GM19438 (cell line): ENCODE measurements around the gene HEXD.
A peak's percentile ranks its signal among the peaks of the same experiment; 100 is the strongest.
"Not testable (repeated sequence)": the region's sequence is repeated elsewhere in the genome, so short reads cannot be mapped to it uniquely, and the experiment has no call there.

Experiments used
- ATAC-seq: cut with Tn5 transposase; IDR thresholded peaks from one replicate; pipeline ENCODE4 v1.9.1; 2021; ENCODE audit warnings: low read depth; ENCODE audit not compliant: unreplicated experiment

HEXD gene

GRCh38 chr17:82394278-82394677 is 23.9 kb upstream of the HEXD start:
- no peak for ATAC-seq

DNA sequence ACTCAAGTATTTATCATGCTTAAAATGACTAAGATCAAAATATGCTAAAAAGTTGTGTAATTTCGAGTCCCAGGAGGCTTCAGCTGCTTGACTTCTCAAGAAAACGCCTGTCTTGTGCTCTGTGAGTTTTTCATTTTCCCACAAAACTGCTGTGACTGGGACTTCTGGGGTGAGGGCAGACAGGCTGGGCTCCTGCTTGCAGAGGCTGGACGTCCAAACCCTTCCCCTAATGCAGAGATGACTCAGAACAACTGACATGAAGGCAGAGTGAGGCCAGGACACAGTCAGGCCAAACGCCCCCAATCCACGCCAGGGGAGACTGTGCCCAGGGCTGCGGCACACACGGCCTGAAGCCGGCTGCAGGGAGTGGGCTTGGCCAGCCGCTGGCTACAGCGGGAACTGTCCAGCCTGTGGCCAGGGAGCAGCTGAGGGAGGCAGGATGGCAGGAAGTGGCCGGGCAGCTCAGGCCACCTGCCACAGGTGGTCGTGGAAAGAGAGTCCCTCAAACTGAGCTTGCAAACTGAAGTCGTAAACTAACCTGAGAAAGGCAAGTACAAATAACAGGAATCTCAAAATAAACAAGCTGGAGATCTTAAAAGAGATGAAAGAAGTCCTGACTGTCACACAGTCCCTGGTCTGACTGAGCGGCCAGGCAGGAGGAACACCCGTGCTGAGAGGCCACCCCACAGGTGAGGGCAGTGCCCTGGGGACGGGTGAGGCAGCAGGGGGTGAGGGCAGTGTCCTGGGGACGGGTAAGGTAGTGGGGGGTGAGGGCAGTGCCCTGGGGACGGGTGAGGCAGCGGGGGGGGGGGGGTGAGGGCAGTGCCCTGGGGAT is 21.3 kb upstream of the HEXD start:
- ATAC-seq = no peak

GRCh38 chr17:82397449-82398335 is 20.5 kb upstream of the HEXD start:
- no peak for ATAC-seq

DNA sequence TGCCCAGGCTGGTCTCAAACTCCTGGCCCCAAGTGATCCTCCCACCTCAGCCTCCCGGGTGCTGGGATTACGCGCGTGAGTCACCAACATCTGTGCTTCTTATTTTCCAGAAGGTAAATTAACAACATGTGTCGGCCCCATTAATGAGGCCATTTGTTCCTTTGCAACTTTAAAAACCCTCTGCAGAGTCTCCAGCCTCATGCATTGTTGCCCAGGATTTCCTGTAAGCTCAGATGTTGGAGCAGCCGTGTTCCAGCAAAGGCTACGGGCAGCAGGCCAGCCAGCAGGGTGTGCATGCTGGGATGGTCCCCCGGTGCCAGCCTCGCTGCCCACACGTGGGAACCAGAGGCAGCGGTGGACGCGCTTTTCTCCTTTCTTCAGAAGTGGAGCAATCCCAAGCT is 19.1 kb upstream of the HEXD start:
- ATAC-seq = no peak

DNA sequence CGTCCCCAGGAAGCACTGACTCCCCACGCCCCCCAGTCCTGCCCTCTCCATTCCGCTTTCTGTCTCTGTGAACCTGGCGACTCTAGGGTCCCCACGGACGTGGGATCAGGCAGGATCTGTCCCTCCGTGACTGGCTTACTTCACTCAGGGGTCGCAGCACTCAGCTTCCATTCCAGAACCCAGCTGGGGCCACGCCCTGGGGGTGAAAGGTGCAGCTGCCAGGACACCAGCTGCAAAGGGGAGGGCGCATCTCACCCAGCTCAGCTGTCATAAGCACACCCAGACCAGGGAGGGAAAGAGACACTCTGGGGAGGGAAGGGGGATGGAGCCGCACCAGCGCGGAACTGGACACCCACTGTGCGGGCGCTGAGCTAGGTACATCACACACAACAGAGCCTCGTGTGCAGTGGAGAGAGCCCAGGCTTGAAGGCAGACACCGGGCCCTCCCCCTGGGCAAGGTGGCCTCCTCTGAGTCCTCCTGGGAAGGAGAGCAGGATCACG is 18.5 kb upstream of the HEXD start:
- no peak for ATAC-seq

- ATAC-seq = no peak
Measured at GRCh38 chr17:82400206-82400605, 17.9 kb upstream of the HEXD start.

DNA sequence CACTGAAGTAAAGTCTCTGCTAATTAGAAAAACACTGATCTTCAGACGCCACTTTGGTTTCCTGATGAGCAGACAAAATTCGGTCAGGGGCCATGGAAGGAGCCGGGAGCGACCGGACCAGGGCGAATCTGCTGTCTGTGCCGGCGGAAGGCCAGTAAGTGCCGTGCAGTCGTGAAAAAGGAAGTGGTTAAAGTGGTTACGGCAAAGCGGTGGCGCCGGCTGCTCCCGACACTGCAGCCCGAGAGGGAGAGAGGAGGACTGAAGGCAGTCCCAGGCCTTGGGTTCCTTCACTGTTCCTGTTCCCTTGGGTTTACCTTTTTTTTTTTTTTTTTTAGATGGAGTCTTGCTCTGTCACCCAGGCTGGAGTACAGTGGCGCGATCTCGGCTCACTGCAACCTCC is 17.3 kb upstream of the HEXD start:
- ATAC-seq = no peak

DNA sequence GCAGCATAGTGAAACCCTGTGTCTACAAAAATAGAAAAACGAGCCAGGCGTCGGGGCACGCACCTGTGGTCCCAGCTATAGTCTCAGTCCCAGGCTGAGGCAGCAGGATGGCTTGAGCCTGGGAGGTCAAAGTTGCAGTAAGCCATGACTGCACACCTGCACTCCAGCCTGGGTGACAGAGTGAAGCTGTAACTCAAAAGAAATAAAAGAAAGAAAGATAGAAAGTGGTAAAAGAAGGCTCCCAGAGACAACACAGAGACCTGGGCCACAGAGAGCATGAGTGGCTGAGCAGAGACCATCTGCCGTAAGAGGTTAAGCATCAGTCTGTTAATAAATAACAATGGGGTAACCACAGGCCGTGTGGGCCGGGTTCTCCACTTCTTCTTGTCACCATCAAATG is 15.3 kb upstream of the HEXD start:
- ATAC-seq = peak; percentile 89

GRCh38 chr17:82403662-82404660 is 14.2 kb upstream of the HEXD start:
- ATAC-seq = no peak

DNA sequence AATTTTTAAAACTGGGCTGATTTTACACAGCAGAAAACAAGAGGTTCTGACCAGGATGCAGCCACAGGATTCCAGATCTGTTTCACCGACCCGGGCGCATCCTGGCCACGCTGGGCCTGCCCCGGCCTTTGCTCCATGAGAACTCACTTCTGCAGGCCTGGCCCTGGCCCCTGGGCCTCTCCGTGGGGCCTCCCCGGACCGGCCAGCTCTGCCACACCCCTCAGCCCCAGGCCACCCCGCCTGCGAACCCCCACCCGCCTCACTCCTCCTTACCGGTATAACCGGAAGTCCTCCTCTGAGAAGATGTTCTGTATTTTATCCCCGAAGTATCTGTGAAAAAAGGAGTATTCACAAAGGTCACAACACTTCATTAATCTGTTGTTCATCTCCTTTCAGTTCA is 13.1 kb upstream of the HEXD start:
- no peak for ATAC-seq

GRCh38 chr17:82406131-82406671 is 11.9 kb upstream of the HEXD start:
- ATAC-seq = no peak

DNA sequence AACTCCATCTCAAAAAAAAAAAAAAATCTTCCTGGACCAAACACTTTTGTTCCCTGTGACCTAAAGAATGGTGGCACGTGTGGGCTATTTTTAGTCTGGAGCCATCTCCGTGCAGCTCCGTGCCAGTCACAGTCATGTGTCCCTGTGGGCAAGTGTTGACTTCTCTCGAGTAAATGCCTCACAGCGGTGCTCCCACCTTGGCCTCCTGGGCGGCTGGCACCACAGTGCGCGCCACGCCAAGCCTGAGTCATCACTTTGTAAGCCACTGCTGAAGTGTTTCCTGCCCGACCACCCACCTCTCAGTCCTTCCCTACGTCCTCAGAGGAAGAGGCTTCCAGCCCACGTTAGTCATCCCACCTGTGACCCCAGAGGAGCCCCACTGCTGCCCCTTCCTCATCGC is 10.9 kb upstream of the HEXD start:
- ATAC-seq = no peak

GRCh38 chr17:82408288-82408937 is 9.7 kb upstream of the HEXD start:
- no peak for ATAC-seq

- no peak for ATAC-seq
Measured at GRCh38 chr17:82408938-82409318, 9.2 kb upstream of the HEXD start.

GRCh38 chr17:82410014-82410716 is 8.0 kb upstream of the HEXD start:
- ATAC-seq = no peak

- no peak for ATAC-seq
Measured at GRCh38 chr17:82411396-82412053, 6.6 kb upstream of the HEXD start.

DNA sequence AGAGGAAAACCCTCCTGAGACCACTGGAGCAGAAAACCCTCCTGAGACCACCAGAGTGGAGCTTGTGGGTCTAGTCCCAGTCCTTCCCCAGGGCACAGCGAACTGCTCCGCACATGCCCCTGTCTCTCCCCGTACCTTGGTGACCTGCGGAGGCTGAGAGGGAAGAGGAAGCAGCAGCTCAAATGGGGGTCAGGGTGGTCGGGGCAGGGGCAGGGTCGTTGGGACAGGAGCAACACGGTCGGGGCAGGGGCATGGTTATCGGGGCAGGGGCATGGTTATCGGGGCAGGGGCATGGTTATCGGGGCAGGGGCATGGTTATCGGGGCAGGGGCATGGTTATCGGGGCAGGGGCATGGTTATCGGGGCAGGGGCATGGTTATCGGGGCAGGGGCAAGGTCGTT is 6.1 kb upstream of the HEXD start:
- ATAC-seq = not testable (repeated sequence)
